A204.1 (cell line): Measurements from ENCODE around the gene HJV.
A peak's percentile ranks its signal among the peaks of the same experiment; 100 is the strongest.

Experiments
- FAIRE-seq: peaks from 2 replicates; lab custom pipeline; 2012; peaks lifted over from hg19 to GRCh38; lab: Jason Lieb, UNC

The HJV gene

GRCh38 chr1:146020058-146021049 lies 1.2 kb downstream of the HJV start:
- FAIRE-seq, result no peak

GRCh38 chr1:146019231-146020057 lies 2.1 kb downstream of the HJV start:
- no peak for FAIRE-seq

- FAIRE-seq, result no peak
These were observed 4.6 kb downstream of the HJV start for GRCh38 chr1:146016891-146017290.

GRCh38 chr1:146013559-146013922 lies 8.0 kb downstream of the HJV start:
- FAIRE-seq, result no peak

GRCh38 chr1:146012703-146013558 lies 8.6 kb downstream of the HJV start:
- peak; percentile 96 for FAIRE-seq

- no peak for FAIRE-seq
These were observed 11.3 kb downstream of the HJV start for GRCh38 chr1:146010126-146010738.

- FAIRE-seq, result no peak
These were observed 13.9 kb downstream of the HJV start for GRCh38 chr1:146007489-146008133.

- no peak for FAIRE-seq
These were observed 19.8 kb downstream of the HJV start for GRCh38 chr1:146001709-146002108.

GRCh38 chr1:145999321-146000024 lies 22.1 kb downstream of the HJV start:
- no peak for FAIRE-seq

- no peak for FAIRE-seq
These were observed 23.9 kb downstream of the HJV start for GRCh38 chr1:145997718-145998023.

GRCh38 chr1:145997016-145997717 lies 24.4 kb downstream of the HJV start:
- FAIRE-seq, result no peak

GRCh38 chr1:145996433-145997015 lies 25.0 kb downstream of the HJV start, which contains the start of gene TXNIP:
TSS of gene TXNIP (minus strand) at chr1:145996579. CDS start at chr1:145996266, 313 bp downstream.
- FAIRE-seq, result no peak

- FAIRE-seq, result no peak
These were observed 25.5 kb downstream of the HJV start for GRCh38 chr1:145995964-145996432.

GRCh38 chr1:145995148-145995881 lies 26.2 kb downstream of the HJV start:
- no peak for FAIRE-seq

GRCh38 chr1:145994391-145995120 lies 27.0 kb downstream of the HJV start:
- FAIRE-seq, result no peak

- FAIRE-seq, result no peak
These were observed 27.7 kb downstream of the HJV start for GRCh38 chr1:145993618-145994390.

- FAIRE-seq, result no peak
These were observed 28.4 kb downstream of the HJV start for GRCh38 chr1:145992958-145993617.
